NOMO-1 (cell line): Measurements from ENCODE around the gene SLC1A4.
A peak's percentile ranks its signal among the peaks of the same experiment; 100 is the strongest.
"Not testable (repeated sequence)": the region's sequence is repeated elsewhere in the genome, so short reads cannot be mapped to it uniquely, and the experiment has no call there.

Experiments used
- DNase-seq, 2 experiments: peaks; one replicate each; lab custom pipeline; 2025; ENCODE audit not compliant: unreplicated experiment in 2 of 2; lab: John Stamatoyannopoulos, UW

SLC1A4 gene

GRCh38 chr2:65024149-65024829 lies 35.1 kb downstream of the SLC1A4 start:
- no peak for DNase-seq

- peak; percentile 30 to 90 for DNase-seq
Observed at GRCh38 chr2:65025453-65026123, 36.4 kb downstream of the SLC1A4 start.

GRCh38 chr2:65026154-65026553 lies 37.0 kb downstream of the SLC1A4 start:
- no peak for DNase-seq

- no peak for DNase-seq
Observed at GRCh38 chr2:65026704-65027464, 37.7 kb downstream of the SLC1A4 start.

- DNase-seq = no peak
Observed at GRCh38 chr2:65027616-65028244, 38.5 kb downstream of the SLC1A4 start.

- DNase-seq = peak in 1 of 2 experiments; percentile 15
Observed at GRCh38 chr2:65030476-65031332, 41.5 kb downstream of the SLC1A4 start.

- peak; percentile 51 to 73 for DNase-seq
Observed at GRCh38 chr2:65031341-65032018, 42.3 kb downstream of the SLC1A4 start.

- DNase-seq = no peak
Observed at GRCh38 chr2:65032019-65032975, 43.1 kb downstream of the SLC1A4 start.

- DNase-seq = peak; percentile 20 to 29
Observed at GRCh38 chr2:65033178-65033577, 44.0 kb downstream of the SLC1A4 start.

GRCh38 chr2:65033667-65034066 lies 44.5 kb downstream of the SLC1A4 start:
- DNase-seq = not testable (repeated sequence)

GRCh38 chr2:65035351-65035943 lies 46.2 kb downstream of the SLC1A4 start:
- no peak for DNase-seq

GRCh38 chr2:65037178-65037577 lies 48.0 kb downstream of the SLC1A4 start:
- DNase-seq = no peak

GRCh38 chr2:65039640-65040039 lies 50.4 kb downstream of the SLC1A4 start:
- no peak for DNase-seq

GRCh38 chr2:65040400-65041261 lies 51.4 kb downstream of the SLC1A4 start:
- peak; percentile 35 to 76 for DNase-seq

GRCh38 chr2:65043001-65043400 lies 53.8 kb downstream of the SLC1A4 start:
- DNase-seq = no peak

- no peak for DNase-seq
Observed at GRCh38 chr2:65044097-65044735, 55.0 kb downstream of the SLC1A4 start.

GRCh38 chr2:65045651-65046050 lies 56.5 kb downstream of the SLC1A4 start:
- no peak for DNase-seq
